Esophagus muscularis mucosa (tissue), 3 donors: ENCODE results near the gene ACD.

Experiments used
- CTCF ChIP-seq, 3 experiments: fragments of 200-600 bp in 2 of 3; fragments of 450-650 bp in 1 of 3; sonication (generic) in 2 of 3; IDR thresholded peaks; one replicate each; pipeline ENCODE4 v1.5.1; 2017 to 2019; ENCODE audit warnings: antibody characterized with exemption in 3 of 3, mild to moderate bottlenecking in 2 of 3, moderate library complexity in 1 of 3
- EP300 ChIP-seq: sonication (generic); formaldehyde crosslinking; IDR thresholded peaks from one replicate; pipeline ENCODE4 v1.6.1; 2017; ENCODE audit warnings: antibody characterized with exemption

- TF ChIP-seq CTCF (IDR thresholded peaks at IDR 0.05) (no peak), EP300 (no peak)
These were observed 12.4 kb downstream of the ACD start for GRCh38 chr16:67647681-67648080.
